ENCODE measurements around the gene KLHL10. TPM values are rescaled to one million over a fixed set of nuclear protein-coding genes. Genes with fewer than 3 reads are reported as not detected.

Gene KLHL10
- total RNA-seq, 2 donors from 2014 or later = not detected

- Histone ChIP-seq H3K9me3 (no peaks in the 10 kb centered on the region), H3K4me3 (peak overlapping the region; percentile 94 to 100), H3K27ac (peak overlapping the region; percentile 93 to 97), H3K36me3 (peaks cover 18% of the 10 kb centered on the region), H3K4me1 (peaks cover 0 to 38% of the 10 kb centered on the region in 2 donors), H3K27me3 (no peaks in the 10 kb centered on the region)
- no peak for DNase-seq (ENCODE audit: low spot score)
- no peak for TF ChIP-seq CTCF (IDR thresholded peaks at IDR 0.05)
These were observed 26.8 kb downstream of the KLHL10 start for GRCh38 chr17:41864498-41864835.

- peak within 1 kb of the TSS; percentile 94 to 100 for H3K4me3 ChIP-seq
- H3K9me3 ChIP-seq = no peaks in the 10 kb centered on the region
- peak; percentile 88 for DNase-seq (ENCODE audit: low spot score)
- peak within 1 kb of the TSS; percentile 93 to 97 for H3K27ac ChIP-seq
- no peak for TF ChIP-seq CTCF (IDR thresholded peaks at IDR 0.05)
- no peaks in the 10 kb centered on the region for H3K27me3 ChIP-seq
- H3K4me1 ChIP-seq = peaks cover 0 to 37% of the 10 kb centered on the region in 2 donors
- peaks cover 22% of the 10 kb centered on the region for H3K36me3 ChIP-seq
These were observed 27.4 kb downstream of the KLHL10 start, which contains the start of gene KLHL11 for GRCh38 chr17:41864836-41865595. KLHL11 (minus strand) TSS chr17:41865423; CDS start chr17:41865370, 53 bp downstream.

- TF ChIP-seq CTCF (IDR thresholded peaks at IDR 0.05) = peak in 1 of 2 donors; percentile 45
- DNase-seq (ENCODE audit: low spot score) = no peak
- Histone ChIP-seq H3K4me1 (peaks cover 0 to 33% of the 10 kb centered on the region in 2 donors), H3K27ac (peak overlapping the region; percentile 54 to 97), H3K27me3 (no peaks in the 10 kb centered on the region), H3K4me3 (peak overlapping the region; percentile 94 to 100), H3K36me3 (peaks cover 28% of the 10 kb centered on the region), H3K9me3 (no peaks in the 10 kb centered on the region)
These were observed 27.9 kb downstream of the KLHL10 start for GRCh38 chr17:41865596-41865893.

- Histone ChIP-seq H3K27me3 (no peaks in the 10 kb centered on the region), H3K4me3 (no peak overlapping the region), H3K4me1 (peaks cover 0 to 11% of the 10 kb centered on the region in 2 donors), H3K27ac (no peak overlapping the region), H3K9me3 (no peaks in the 10 kb centered on the region), H3K36me3 (peaks cover 51% of the 10 kb centered on the region)
- no peak for TF ChIP-seq CTCF (IDR thresholded peaks at IDR 0.05)
- no peak for DNase-seq (ENCODE audit: low spot score)
These were observed 30.9 kb downstream of the KLHL10 start for GRCh38 chr17:41868568-41868967.

- Histone ChIP-seq H3K4me1 (peaks cover 0 to 3% of the 10 kb centered on the region in 2 donors), H3K36me3 (peaks cover 56% of the 10 kb centered on the region), H3K9me3 (no peaks in the 10 kb centered on the region), H3K27me3 (no peaks in the 10 kb centered on the region), H3K4me3 (no peak overlapping the region), H3K27ac (no peak overlapping the region)
- DNase-seq (ENCODE audit: low spot score) = no peak
- no peak for TF ChIP-seq CTCF (IDR thresholded peaks at IDR 0.05)
These were observed 31.8 kb downstream of the KLHL10 start for GRCh38 chr17:41869426-41869825.

- DNase-seq (ENCODE audit: low spot score) = no peak
- TF ChIP-seq CTCF (IDR thresholded peaks at IDR 0.05) = no peak
- H3K4me3 ChIP-seq = no peak overlapping the region
- peaks cover 56% of the 10 kb centered on the region for H3K36me3 ChIP-seq
- no peaks in the 10 kb centered on the region for H3K9me3 ChIP-seq
- H3K27me3 ChIP-seq = no peaks in the 10 kb centered on the region
- peaks cover 0 to 3% of the 10 kb centered on the region in 2 donors for H3K4me1 ChIP-seq
- no peak overlapping the region for H3K27ac ChIP-seq
These were observed 32.5 kb downstream of the KLHL10 start for GRCh38 chr17:41870097-41870496.

All from right atrium auricular region (tissue), 2 donors.